ACC112 (cell line): Measurements from ENCODE around the gene APOBEC3G.
"Not testable (repeated sequence)": the region's sequence is repeated elsewhere in the genome, so short reads cannot be mapped to it uniquely, and the experiment has no call there.

Source experiments
- H2AFZ ChIP-seq: fragments of 200-600 bp; sonication (generic); one replicate; pipeline ENCODE4 v1.6.0; 2017; ENCODE audit warnings: antibody characterized with exemption, low read length; ENCODE audit not compliant: unreplicated experiment
- H3K27ac ChIP-seq: fragments of 200-600 bp; sonication (generic); 2 replicates; pipeline ENCODE4 v1.5.1; 2014; ENCODE audit warnings: low read depth, mild to moderate bottlenecking, antibody characterized with exemption, low read length, moderate library complexity
- H3K27me3 ChIP-seq: fragments of 200-600 bp; sonication (generic); 2 replicates; pipeline ENCODE4 v1.6.1; 2014; ENCODE audit warnings: mild to moderate bottlenecking, antibody characterized with exemption, low read length, moderate library complexity, mixed read lengths; ENCODE audit not compliant: insufficient read depth
- H3K36me3 ChIP-seq: fragments of 200-600 bp; sonication (generic); 2 replicates; pipeline ENCODE4 v1.6.1; 2016; ENCODE audit warnings: mild to moderate bottlenecking, antibody characterized with exemption, low read length, moderate library complexity, mixed read lengths; ENCODE audit not compliant: insufficient read depth
- H3K4me1 ChIP-seq: fragments of 200-600 bp; sonication (generic); one replicate; pipeline ENCODE4 v1.6.1; 2016; ENCODE audit warnings: low read length, mixed read lengths; ENCODE audit not compliant: insufficient read depth, unreplicated experiment, control insufficient read depth
- H3K4me3 ChIP-seq: fragments of 200-600 bp; sonication (generic); 2 replicates; pipeline ENCODE4 v1.5.1; 2014; ENCODE audit warnings: mild to moderate bottlenecking, low read depth, low read length
- H3K79me2 ChIP-seq: fragments of 200-600 bp; sonication (generic); one replicate; pipeline ENCODE4 v1.6.0; 2016; ENCODE audit warnings: low read length; ENCODE audit not compliant: control insufficient read depth, unreplicated experiment, insufficient read depth

Gene APOBEC3G

DNA sequence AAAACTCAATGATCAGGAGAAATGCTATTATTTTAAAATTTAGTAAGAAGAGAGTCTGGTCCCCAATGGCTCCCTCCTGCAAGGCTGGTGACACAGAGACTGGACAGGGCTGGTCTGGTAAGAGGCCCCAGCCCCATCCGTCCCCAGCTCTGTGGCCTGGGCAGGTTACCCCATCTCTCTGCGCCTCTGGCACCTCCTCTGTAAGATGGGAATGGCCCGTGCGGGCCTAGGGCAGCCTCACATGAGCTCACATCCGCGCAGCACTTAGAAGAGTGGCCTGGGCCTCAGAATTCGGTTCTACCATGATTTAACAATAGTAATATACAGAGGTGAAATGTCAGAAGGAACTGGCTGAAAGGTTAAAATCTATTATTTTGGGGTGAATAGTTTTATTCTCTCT is 35.2 kb upstream of the APOBEC3G start:
- Histone ChIP-seq H3K27me3 (no peaks in the 10 kb centered on the region), H3K4me3 (peak overlapping the region; percentile 89), H3K79me2 (peaks cover 10% of the 10 kb centered on the region), H2AFZ (no peak overlapping the region), H3K36me3 (no peaks in the 10 kb centered on the region), H3K4me1 (no peaks in the 10 kb centered on the region), H3K27ac (no peak overlapping the region)

DNA sequence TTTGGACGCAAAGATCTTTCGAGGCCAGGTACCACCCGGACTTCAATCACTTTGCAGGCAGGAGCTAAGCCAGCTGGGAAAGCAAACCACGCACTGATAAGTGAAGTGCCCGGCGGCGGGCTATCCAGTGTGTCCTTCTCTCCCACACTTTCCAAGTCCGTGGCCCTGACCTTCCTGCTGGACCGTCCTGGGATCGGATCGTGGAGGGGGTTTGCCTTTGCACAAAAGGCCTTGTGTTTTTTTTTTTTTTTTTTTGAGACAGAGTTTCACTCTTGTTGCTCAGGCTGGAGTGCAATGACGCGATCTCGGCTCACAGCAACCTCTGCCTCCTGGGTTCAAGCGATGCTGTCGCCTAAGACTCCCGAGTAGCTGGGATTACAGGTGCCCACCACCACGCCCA is 34.0 kb upstream of the APOBEC3G start:
- not testable (repeated sequence) for H3K4me3 ChIP-seq

DNA sequence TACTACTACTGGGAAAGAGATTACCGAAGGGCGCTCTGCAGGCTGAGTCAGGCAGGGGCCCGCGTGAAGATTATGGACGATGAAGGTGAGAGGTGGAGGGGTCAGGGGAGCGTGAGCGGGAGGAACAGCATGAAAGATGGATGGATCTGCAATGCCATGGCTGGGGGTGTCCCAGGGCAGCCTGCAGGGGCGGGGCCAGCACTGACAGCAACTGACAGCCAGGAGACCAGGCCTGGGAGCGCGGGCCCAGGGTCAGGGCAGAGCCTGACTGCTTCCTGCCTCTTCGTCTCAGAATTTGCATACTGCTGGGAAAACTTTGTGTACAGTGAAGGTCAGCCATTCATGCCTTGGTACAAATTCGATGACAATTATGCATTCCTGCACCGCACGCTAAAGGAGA is 31.9 kb upstream of the APOBEC3G start:
- peaks cover 10% of the 10 kb centered on the region for H3K79me2 ChIP-seq
- H3K36me3 ChIP-seq, H2AFZ ChIP-seq, H3K4me3 ChIP-seq, H3K27me3 ChIP-seq, H3K4me1 ChIP-seq, H3K27ac ChIP-seq: not testable (repeated sequence)

More for the DNA sequence above, 34.0 kb upstream of the APOBEC3G start:
- H3K4me1 ChIP-seq, H3K36me3 ChIP-seq, H2AFZ ChIP-seq, H3K27me3 ChIP-seq, H3K27ac ChIP-seq: not testable (repeated sequence)
- peaks cover 10% of the 10 kb centered on the region for H3K79me2 ChIP-seq

DNA sequence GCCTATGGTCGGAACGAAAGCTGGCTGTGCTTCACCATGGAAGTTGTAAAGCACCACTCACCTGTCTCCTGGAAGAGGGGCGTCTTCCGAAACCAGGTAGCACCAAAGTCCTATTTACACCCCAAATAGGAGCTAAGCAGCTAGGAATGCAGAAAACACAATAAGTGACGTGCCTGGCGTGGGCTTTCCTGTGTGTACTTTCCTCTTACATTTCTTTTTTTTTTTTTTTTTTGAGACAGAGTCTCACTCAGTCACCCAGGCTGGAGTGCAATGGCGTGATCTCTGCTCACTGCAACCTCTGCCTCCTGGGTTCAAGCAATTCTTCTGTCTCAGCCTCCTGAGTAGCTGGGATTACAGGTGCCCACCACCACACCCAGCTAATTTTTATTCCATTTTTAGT is 27.6 kb upstream of the APOBEC3G start:
- not testable (repeated sequence) for H3K27me3 ChIP-seq, H2AFZ ChIP-seq, H3K36me3 ChIP-seq, H3K4me3 ChIP-seq, H3K27ac ChIP-seq, H3K79me2 ChIP-seq, H3K4me1 ChIP-seq

DNA sequence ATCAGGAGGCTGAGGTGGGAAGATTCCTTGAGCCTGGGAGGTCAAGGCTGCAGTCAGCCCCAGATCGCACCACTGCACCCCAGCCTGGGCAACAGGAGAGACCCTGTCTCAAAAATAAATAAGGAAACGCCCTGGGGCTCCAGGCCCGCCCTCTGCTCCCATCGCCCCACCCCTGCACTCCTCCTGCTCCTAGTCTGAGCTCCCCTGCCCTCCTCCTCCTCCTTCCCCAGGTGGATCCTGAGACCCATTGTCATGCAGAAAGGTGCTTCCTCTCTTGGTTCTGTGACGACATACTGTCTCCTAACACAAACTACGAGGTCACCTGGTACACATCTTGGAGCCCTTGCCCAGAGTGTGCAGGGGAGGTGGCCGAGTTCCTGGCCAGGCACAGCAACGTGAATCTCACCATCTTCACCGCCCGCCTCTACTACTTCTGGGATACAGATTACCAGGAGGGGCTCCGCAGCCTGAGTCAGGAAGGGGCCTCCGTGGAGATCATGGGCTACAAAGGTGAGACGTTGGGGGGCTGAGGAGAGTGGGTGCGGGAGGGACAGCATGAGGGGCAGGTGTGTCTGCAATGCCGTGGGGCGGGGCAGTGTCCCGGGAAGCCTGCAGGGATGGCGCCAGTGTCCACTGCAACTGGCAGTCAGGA is 25.1 kb upstream of the APOBEC3G start:
- H2AFZ ChIP-seq, H3K36me3 ChIP-seq, H3K4me1 ChIP-seq, H3K27me3 ChIP-seq, H3K79me2 ChIP-seq, H3K27ac ChIP-seq, H3K4me3 ChIP-seq: not testable (repeated sequence)

DNA sequence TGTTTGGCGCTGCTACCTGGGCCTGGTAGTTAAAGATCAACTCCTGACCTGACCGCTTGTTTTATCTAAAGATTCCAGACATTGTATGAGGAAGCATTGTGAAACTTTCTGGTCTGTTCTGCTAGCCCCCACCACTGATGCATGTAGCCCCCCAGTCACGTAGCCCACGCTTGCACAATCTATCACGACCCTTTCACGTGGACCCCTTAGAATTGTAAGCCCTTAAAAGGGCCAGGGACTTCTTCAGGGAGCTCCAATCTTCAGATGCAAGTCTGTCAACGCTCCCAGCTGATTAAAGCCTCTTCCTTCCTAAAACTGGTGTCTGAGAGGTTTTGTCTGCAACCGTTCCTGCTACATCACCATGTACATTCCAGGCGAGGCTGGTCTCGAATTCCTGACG is 21.4 kb upstream of the APOBEC3G start:
- Histone ChIP-seq H3K79me2 (no peaks in the 10 kb centered on the region), H2AFZ (no peak overlapping the region), H3K27me3 (0 out of 2 replicates have a peak, but pooled peaks cover 5% of the 10 kb centered on the region), H3K36me3 (no peaks in the 10 kb centered on the region), H3K27ac (no peak overlapping the region), H3K4me3 (no peak overlapping the region), H3K4me1 (no peaks in the 10 kb centered on the region)

DNA sequence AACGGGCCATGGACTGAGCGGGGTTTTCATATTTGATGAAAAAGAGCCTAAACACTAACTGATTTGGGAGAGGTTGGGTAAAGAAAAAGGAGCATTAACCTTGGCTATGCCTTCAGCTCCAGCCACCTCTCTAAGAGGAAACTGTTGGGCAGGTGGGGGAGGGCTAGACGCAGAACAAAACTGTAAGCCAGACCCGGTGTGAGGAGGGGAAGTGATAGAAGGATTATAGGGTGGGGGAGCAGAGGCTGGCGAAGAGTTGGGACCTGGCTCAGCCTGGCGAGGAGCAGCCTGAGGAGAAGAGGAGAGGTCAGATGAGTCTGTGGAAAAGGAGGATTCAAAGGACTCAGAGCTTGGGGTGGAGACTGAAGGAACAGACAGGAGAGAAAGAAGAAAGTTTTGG is 15.8 kb upstream of the APOBEC3G start:
- not testable (repeated sequence) for H3K27ac ChIP-seq, H2AFZ ChIP-seq, H3K36me3 ChIP-seq, H3K4me1 ChIP-seq, H3K27me3 ChIP-seq, H3K79me2 ChIP-seq, H3K4me3 ChIP-seq

DNA sequence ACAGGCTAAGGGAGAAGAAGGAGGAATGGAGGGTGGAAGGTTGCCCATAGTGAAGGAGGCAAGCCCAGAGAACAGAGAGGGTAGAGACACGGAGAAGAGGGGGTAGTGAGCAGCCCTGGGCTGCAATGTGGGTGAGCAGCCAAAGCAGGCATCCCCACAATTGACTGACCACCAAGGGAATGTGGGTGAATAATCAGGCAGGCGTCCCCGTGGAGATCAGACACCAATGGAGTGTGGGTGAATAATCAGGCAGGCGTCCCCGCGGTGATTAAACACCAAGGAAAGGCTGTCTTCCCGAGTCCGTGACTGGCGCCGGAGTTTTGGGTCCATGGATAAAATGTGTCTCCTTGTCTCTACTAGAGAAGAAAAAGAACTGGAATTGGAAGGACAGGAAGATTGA is 15.1 kb upstream of the APOBEC3G start:
- H3K36me3 ChIP-seq, H3K27ac ChIP-seq, H3K27me3 ChIP-seq, H3K4me1 ChIP-seq, H3K79me2 ChIP-seq, H2AFZ ChIP-seq, H3K4me3 ChIP-seq: not testable (repeated sequence)

DNA sequence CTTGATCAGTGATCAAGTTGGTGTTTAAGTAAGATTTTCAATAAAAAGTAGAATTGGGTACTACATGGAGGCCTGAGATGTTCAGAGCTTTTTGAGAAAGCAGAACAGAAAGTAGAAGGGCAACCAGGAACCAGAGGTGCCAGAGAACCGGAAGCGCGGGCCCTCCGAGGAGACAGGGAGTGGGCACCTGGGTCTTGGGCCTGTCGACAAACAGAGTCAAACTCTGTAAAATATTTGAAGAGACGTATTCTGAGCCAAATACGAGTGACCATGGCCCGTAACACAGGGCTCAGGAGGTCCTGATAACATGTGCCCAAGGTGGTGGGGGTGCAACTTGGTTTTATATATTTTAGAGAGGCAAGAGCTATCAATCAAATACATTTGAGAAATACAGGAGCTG is 13.2 kb upstream of the APOBEC3G start:
- not testable (repeated sequence) for H3K36me3 ChIP-seq, H3K79me2 ChIP-seq, H2AFZ ChIP-seq, H3K27me3 ChIP-seq, H3K4me3 ChIP-seq, H3K4me1 ChIP-seq, H3K27ac ChIP-seq

DNA sequence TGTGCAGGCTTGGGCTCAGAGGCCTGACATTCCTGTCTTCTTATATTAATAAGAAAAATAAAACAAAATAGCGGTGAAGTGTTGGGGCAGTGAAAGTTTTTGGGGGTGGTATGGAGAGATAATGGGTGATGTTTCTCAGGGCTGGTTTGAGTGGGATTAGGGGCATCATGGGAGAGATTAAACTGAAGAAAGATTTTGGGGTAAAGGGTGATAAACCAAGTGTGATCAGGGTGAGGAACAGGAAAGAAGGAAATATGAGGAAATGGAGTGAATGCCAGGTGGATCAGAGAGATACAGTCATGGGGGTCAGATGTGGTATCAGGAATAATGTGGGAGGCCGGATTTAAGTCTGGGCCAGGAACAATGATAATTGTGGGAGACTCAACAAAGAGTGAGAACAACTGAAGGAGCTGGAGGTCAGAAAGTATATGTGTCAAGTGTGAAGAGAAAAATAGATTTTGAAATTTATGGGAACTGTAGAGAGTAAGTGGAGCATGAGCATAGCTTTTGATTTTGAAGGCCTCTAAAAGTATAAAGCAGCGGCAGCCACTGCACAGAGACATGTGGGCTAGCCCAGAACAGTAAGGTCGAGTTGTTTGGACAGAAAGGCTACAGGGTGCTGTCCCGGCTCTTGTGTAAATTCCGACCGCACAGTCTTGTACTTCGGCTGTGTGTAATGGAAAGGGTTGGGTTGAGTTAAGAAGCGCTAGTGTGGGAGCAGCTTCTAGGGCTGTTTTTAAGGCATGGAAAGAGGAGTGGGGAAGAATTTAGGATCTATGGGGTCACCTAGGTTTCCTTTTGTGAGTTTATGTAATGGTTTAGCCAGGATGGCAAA is 10.4 kb upstream of the APOBEC3G start:
- H3K4me1 ChIP-seq, H3K79me2 ChIP-seq, H3K27me3 ChIP-seq, H3K27ac ChIP-seq, H3K36me3 ChIP-seq, H2AFZ ChIP-seq, H3K4me3 ChIP-seq: not testable (repeated sequence)

DNA sequence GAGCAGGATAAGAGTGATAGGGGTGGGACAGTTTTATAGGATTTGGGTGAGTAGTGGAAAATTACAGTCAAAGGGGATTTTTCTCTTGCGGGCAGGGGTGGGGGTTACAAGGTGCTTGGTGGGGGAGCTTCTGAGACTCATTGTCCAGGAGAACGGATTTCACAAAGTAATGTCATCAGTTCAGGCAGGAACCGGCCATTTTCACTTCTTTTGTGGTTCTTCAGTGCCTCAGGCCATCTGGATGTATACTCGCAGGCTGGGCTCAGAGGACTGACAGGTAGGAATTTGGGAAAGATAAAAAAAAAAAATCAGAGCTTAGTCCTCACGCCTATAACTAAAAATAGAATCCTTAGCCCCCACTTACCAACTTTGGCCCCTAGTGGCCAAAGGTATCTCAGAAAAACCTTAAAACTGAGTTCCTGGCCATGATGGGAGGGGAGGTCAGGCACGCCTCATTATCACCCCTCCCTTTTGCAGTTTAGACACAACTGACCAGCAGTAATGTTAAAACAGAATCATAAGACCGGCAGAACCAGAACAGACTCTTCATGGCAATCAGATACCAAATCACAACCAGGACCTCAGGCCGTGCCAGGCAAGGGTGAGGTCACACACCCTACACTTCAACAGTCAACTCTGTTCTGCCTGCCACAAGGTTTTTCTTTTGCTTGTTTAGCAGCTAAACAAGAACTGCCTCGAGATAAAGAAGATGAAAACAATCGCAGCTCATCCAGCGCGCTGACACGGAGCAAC is 8.9 kb upstream of the APOBEC3G start:
- no peaks in the 10 kb centered on the region for H3K79me2 ChIP-seq
- no peaks in the 10 kb centered on the region for H3K36me3 ChIP-seq
- H3K4me1 ChIP-seq = no peaks in the 10 kb centered on the region
- H2AFZ ChIP-seq = no peak overlapping the region
- H3K27ac ChIP-seq = no peak overlapping the region
- no peaks in the 10 kb centered on the region for H3K27me3 ChIP-seq
- no peak overlapping the region for H3K4me3 ChIP-seq
